SK-N-SH (cell line): ENCODE results near the gene DYRK1A. TPM values are rescaled to one million over a fixed set of nuclear protein-coding genes. Genes with fewer than 3 reads are reported as not detected.
"Not testable (repeated sequence)": the region's sequence is repeated elsewhere in the genome, so short reads cannot be mapped to it uniquely, and the experiment has no call there.

ENCODE experiments used
- CTCF ChIA-PET: fragments of 300-600, 350-600 bp; formaldehyde crosslinking; extraction: SDS; loops from one replicate; lab custom pipeline; 2021; lab: Yijun Ruan, JAX
- POLR2A ChIA-PET: fragments of 350-600 bp; sonication (Branson Sonifier 250); formaldehyde crosslinking; extraction: SDS; loops from one replicate; lab custom pipeline; 2020; ENCODE audit warnings: antibody characterized with exemption, inconsistent platforms; lab: Yijun Ruan, JAX
- DNase-seq: peaks from one replicate; pipeline ENCODE4 v3.0.0; 2012
- H2AFZ ChIP-seq: fragments of 200-600 bp; sonication (generic); 2 replicates; pipeline ENCODE4 v1.8.1; 2016; ENCODE audit warnings: antibody characterized with exemption, mild to moderate bottlenecking, low read depth
- H3F3A ChIP-seq: fragments of 200-600 bp; sonication (generic); replicated peaks from 2 replicates; pipeline ENCODE3; 2016; ENCODE audit warnings: antibody characterized with exemption, mild to moderate bottlenecking; ENCODE audit not compliant: insufficient read depth
- H3K27ac ChIP-seq, 2 experiments: fragments of 200-500 bp in 1 of 2; fragments of 200-600 bp in 1 of 2; sonication (Bioruptor generic) in 1 of 2; sonication (generic), shearing (Covaris generic) in 1 of 2; 2 replicates each; pipeline versions ENCODE4 v1.5.1 to v1.6.1; 2014 to 2016; ENCODE audit warnings: low read depth in 2 of 2, inconsistent platforms in 1 of 2, low read length in 1 of 2, mild to moderate bottlenecking in 1 of 2, mixed read lengths in 1 of 2
- H3K27me3 ChIP-seq: fragments of 200-600 bp; sonication (generic), shearing (Covaris generic); 2 replicates; pipeline ENCODE4 v1.6.1; 2016; ENCODE audit warnings: mixed run types; ENCODE audit not compliant: insufficient read depth
- H3K36me3 ChIP-seq, 2 experiments: fragments of 200-500 bp in 1 of 2; fragments of 200-600 bp in 1 of 2; sonication (Bioruptor generic) in 1 of 2; sonication (generic) in 1 of 2; replicated peaks in 1 of 2; 2 replicates each; pipeline versions ENCODE3 to v1.5.1; 2014 to 2016; ENCODE audit warnings: low read length in 1 of 2, mild to moderate bottlenecking in 1 of 2; ENCODE audit not compliant: insufficient read depth in 2 of 2, control insufficient read depth in 1 of 2
- H3K4me1 ChIP-seq, 2 experiments: fragments of 200-500 bp in 1 of 2; fragments of 200-600 bp in 1 of 2; sonication (Bioruptor generic) in 1 of 2; sonication (generic), shearing (Covaris generic) in 1 of 2; 2 replicates each; pipeline versions ENCODE4 v1.5.1 to v1.6.1; 2014 to 2016; ENCODE audit warnings: low read depth in 1 of 2, low read length in 1 of 2, mixed run types in 1 of 2; ENCODE audit not compliant: insufficient read depth in 2 of 2, control insufficient read depth in 1 of 2
- H3K4me2 ChIP-seq: fragments of 200-600 bp; sonication (generic), shearing (Covaris generic); 2 replicates; pipeline ENCODE4 v1.6.1; 2017; ENCODE audit warnings: mixed run types
- H3K4me3 ChIP-seq, 2 experiments: fragments of 200-500 bp in 1 of 2; fragments of 200-600 bp in 1 of 2; sonication (Bioruptor generic) in 1 of 2; sonication (generic), shearing (Covaris generic) in 1 of 2; 2 replicates each; pipeline versions ENCODE4 v1.5.1 to v1.8.1; 2014 to 2016; ENCODE audit warnings: low read depth in 2 of 2, inconsistent platforms in 1 of 2, low read length in 1 of 2, mild to moderate bottlenecking in 1 of 2, mixed read lengths in 1 of 2, moderate library complexity in 1 of 2
- H3K79me2 ChIP-seq: fragments of 200-600 bp; sonication (generic); 2 replicates; pipeline ENCODE4 v1.8.1; 2017; ENCODE audit warnings: mild to moderate bottlenecking; ENCODE audit not compliant: insufficient read depth
- H3K9ac ChIP-seq: fragments of 200-600 bp; sonication (generic); 2 replicates; pipeline ENCODE4 v1.6.1; 2017; ENCODE audit warnings: mixed run types
- H3K9me2 ChIP-seq: fragments of 200-600 bp; sonication (generic); 2 replicates; pipeline ENCODE4 v1.6.1; 2017; ENCODE audit warnings: mixed run types
- H3K9me3 ChIP-seq: fragments of 200-600 bp; sonication (generic); 2 replicates; pipeline ENCODE4 v1.6.1; 2017; ENCODE audit warnings: mixed run types, mild to moderate bottlenecking, moderate library complexity
- H4K20me1 ChIP-seq: fragments of 200-600 bp; sonication (generic); 2 replicates; pipeline ENCODE4 v1.6.1; 2017; ENCODE audit warnings: mild to moderate bottlenecking, mixed run types; ENCODE audit not compliant: insufficient read depth
- GATA2 ChIP-seq: sonication (generic); formaldehyde crosslinking; IDR thresholded peaks from 2 replicates; pipeline ENCODE4 v1.5.0; 2020; ENCODE audit warnings: mild to moderate bottlenecking, missing genetic modification reagents
- MAX ChIP-seq: IDR thresholded peaks from 2 replicates; pipeline ENCODE4 v1.4.0; 2012; ENCODE audit warnings: low read depth
- NRF1 ChIP-seq: IDR thresholded peaks from 2 replicates; pipeline ENCODE4 v1.6.1; 2012; ENCODE audit warnings: low read depth, mild to moderate bottlenecking, low read length
- PBX3 ChIP-seq: IDR thresholded peaks from 2 replicates; pipeline ENCODE4; 2012
- POLR2AphosphoS5 ChIP-seq: IDR thresholded peaks from 2 replicates; pipeline ENCODE4 v1.6.1; 2012; ENCODE audit warnings: low read depth, low read length
- RFX5 ChIP-seq: IDR thresholded peaks from 2 replicates; pipeline ENCODE4 v1.6.1; 2012; ENCODE audit warnings: mild to moderate bottlenecking, improper control_type of control experiment, low read length
- SIN3A ChIP-seq: IDR thresholded peaks from 2 replicates; pipeline ENCODE4 v1.6.1; 2012; ENCODE audit warnings: low read depth, mild to moderate bottlenecking, low read length, moderate library complexity, borderline replicate concordance
- SMC3 ChIP-seq: IDR thresholded peaks from 2 replicates; pipeline ENCODE4 v1.6.1; 2012; ENCODE audit warnings: low read depth, low read length, improper control_type of control experiment
- TAF1 ChIP-seq: IDR thresholded peaks from 2 replicates; pipeline ENCODE4 v1.6.1; 2012; ENCODE audit warnings: low read depth, mild to moderate bottlenecking, low read length, moderate library complexity, borderline replicate concordance
- TCF12 ChIP-seq: IDR thresholded peaks from 2 replicates; pipeline ENCODE4 v1.4.0; 2012
- YY1 ChIP-seq: IDR thresholded peaks from 2 replicates; pipeline ENCODE4 v1.4.0; 2012; ENCODE audit warnings: low read depth, mild to moderate bottlenecking
- WGBS: methylation state at CpG from one replicate; pipeline ENCODE4 v1.1.6; 2017; ENCODE audit warnings: low lambda C conversion rate; 5-methylcytosine and 5-hydroxymethylcytosine counted together
- polyA plus RNA-seq, 3 experiments: library from polyadenylated mRNA; depleted of rRNA; stranded (reverse); fragments of >200 nt; gene quantifications; 2 replicates each; pipeline ENCODE4 v1.2.3, GENCODE V29; 2012

Gene DYRK1A
- polyA plus RNA-seq, 1 of the 3 experiments (the other 2 are of a cell fraction) = 19.3 TPM

- H2AFZ ChIP-seq, H3K4me2 ChIP-seq, DNase-seq, H3K9ac ChIP-seq, H3K36me3 ChIP-seq, H4K20me1 ChIP-seq, H3K4me3 ChIP-seq, POLR2A ChIA-PET, H3K4me1 ChIP-seq, H3K27me3 ChIP-seq, H3K27ac ChIP-seq, H3K79me2 ChIP-seq, H3K9me2 ChIP-seq, H3F3A ChIP-seq: not testable (repeated sequence)
- CTCF ChIA-PET = interaction anchor here (1.2 kb wide), 1 partner anchor 78 kb away, joined by 3 read pairs; no protein-coding TSS in a partner anchor
- peaks cover 11% of the 10 kb centered on the region for H3K9me3 ChIP-seq
- WGBS = 30% methylated on average over 2 of the region's 2 CpGs
These were observed 174.6 kb downstream of the DYRK1A start for GRCh38 chr21:37541128-37541527.

- Histone ChIP-seq H3K9me2 (no peaks in the 10 kb centered on the region), H3K27me3 (no peaks in the 10 kb centered on the region), H3K4me1 (no peaks in the 10 kb centered on the region; a peak in 1 of 4 replicates), H3K4me3 (no peak overlapping the region), H3K9me3 (peaks cover 11% of the 10 kb centered on the region), H2AFZ (no peak overlapping the region), H3K9ac (no peak overlapping the region), H3F3A (peaks cover 3% of the 10 kb centered on the region), H3K36me3 (no peaks in the 10 kb centered on the region), H3K4me2 (no peak overlapping the region), H3K79me2 (no peaks in the 10 kb centered on the region), H4K20me1 (no peaks in the 10 kb centered on the region), H3K27ac (no peak overlapping the region)
- POLR2A ChIA-PET = no interaction called here
- no peak for TF ChIP-seq NRF1
- WGBS = 20% methylated on average over 1 of the region's 1 CpG
- DNase-seq = no peak
- CTCF ChIA-PET = no interaction called here
These were observed 175.9 kb downstream of the DYRK1A start for GRCh38 chr21:37542512-37542911.

- Histone ChIP-seq H2AFZ (no peak overlapping the region), H3K79me2 (no peaks in the 10 kb centered on the region), H3F3A (no peaks in the 10 kb centered on the region), H3K9me2 (no peaks in the 10 kb centered on the region), H3K4me1 (peaks cover 0 to 4% of the 10 kb centered on the region in 2 experiments; a peak in 2 of 4 replicates), H3K27me3 (no peaks in the 10 kb centered on the region), H3K36me3 (no peaks in the 10 kb centered on the region), H3K9ac (no peak overlapping the region), H3K27ac (no peak overlapping the region), H3K4me3 (no peak overlapping the region), H3K4me2 (no peak overlapping the region), H4K20me1 (no peaks in the 10 kb centered on the region), H3K9me3 (peaks cover 11% of the 10 kb centered on the region)
- CTCF ChIA-PET = no interaction called here
- TF ChIP-seq RFX5 (no peak), YY1 (no peak), TCF12 (no peak), GATA2 (no peak), POLR2AphosphoS5 (no peak), SIN3A (no peak), TAF1 (no peak), MAX (no peak), PBX3 (no peak), SMC3 (no peak)
- DNase-seq = no peak
- WGBS = 82% methylated on average over 19 of the region's 22 CpGs
- POLR2A ChIA-PET = no interaction called here
These were observed 179.8 kb downstream of the DYRK1A start for GRCh38 chr21:37546299-37546908.
